ENCODE data around the gene ERC2. TPM values are rescaled to one million over a fixed set of nuclear protein-coding genes. Genes with fewer than 3 reads are reported as not detected.

Gene ERC2
- total RNA-seq, 3 donors from 2014 or later (not counting 1 experiment from before 2014, with no cell fraction given) = not detected

DNA sequence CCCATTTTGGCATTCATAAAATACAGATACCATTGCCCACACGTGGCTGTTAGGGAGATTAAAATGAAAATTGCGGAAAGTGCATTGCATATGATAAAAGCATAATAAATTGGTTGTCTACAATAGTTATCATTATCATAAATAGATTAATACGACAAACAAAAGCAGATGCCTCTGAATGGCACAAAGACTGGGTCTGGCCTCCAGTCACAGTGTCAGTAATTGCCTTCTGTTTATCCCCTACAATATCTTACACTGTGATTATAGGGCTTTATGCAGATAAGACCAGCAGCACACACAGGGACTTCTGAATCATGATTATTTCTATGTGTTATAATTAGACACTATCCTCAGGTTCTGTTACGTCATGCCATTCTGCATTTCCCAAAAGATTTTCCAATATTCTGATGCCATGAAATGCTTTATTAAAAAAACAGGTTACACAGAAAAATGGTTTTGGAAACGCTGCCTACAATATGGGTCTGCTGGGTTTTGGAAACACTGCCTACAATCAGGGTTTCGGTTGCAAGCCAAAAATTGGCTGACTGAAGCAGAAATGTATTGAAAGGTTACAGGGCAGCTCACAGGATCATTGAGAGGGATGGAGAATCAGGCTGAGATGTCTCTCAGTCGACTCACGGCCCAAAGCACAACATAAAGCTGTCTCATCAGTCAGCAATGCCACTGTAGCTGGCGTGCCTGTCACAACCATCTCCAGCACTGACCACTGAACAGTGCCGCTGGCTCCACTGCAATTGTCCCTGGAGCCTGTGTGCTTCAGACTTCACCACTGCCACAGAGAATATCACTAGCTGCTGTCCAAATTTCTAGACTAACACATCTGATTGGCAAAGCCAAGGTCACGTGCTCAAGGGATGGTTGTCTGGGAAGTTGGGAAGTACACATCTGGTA, 248.1 kb downstream of the ERC2 start:
- Mint-ChIP-seq H3K27me3 (ENCODE audit: low read depth in 2 of 2) (no peaks in the 10 kb centered on the region), H3K4me3 (no peak overlapping the region), H3K27ac (no peak overlapping the region), H3K36me3 (no peaks in the 10 kb centered on the region), H3K4me1 (no peaks in the 10 kb centered on the region), H3K9me3 (no peaks in the 10 kb centered on the region)
- Histone ChIP-seq H3K4me3 (ENCODE audit: low read length) (no peak overlapping the region), H3K36me3 (ENCODE audit: control insufficient read depth, insufficient read depth, low read length) (no peaks in the 10 kb centered on the region), H3K4me1 (ENCODE audit: control insufficient read depth, insufficient read depth, low read length) (no peaks in the 10 kb centered on the region), H3K27ac (ENCODE audit: low read length) (no peak overlapping the region), H3K27me3 (ENCODE audit: control insufficient read depth, insufficient read depth, low read length) (no peaks in the 10 kb centered on the region), H3K9me3 (ENCODE audit: control insufficient read depth, insufficient read depth, low read length) (no peaks in the 10 kb centered on the region)
- ATAC-seq (no peak), DNase-seq (no peak)
- intact Hi-C loops (cut with micrococcal nuclease) = no loop called here
- WGBS (ENCODE audit: insufficient coverage) = 80% methylated on average over 7 of the region's 11 CpGs
- no peak for TF ChIP-seq CTCF (IDR thresholded peaks at IDR 0.05)

GRCh38 chr3:56209982-56210751, 258.1 kb downstream of the ERC2 start:
- intact Hi-C loops (cut with micrococcal nuclease) = no loop called here
- no peak for ATAC-seq
- no peaks in the 10 kb centered on the region for H3K36me3 Mint-ChIP-seq
- Histone ChIP-seq H3K36me3 (ENCODE audit: control insufficient read depth, insufficient read depth, low read length) (no peaks in the 10 kb centered on the region), H3K4me3 (ENCODE audit: low read length) (no peak overlapping the region), H3K27me3 (ENCODE audit: control insufficient read depth, insufficient read depth, low read length) (no peaks in the 10 kb centered on the region), H3K9me3 (ENCODE audit: control insufficient read depth, insufficient read depth, low read length) (no peaks in the 10 kb centered on the region), H3K4me1 (ENCODE audit: control insufficient read depth, insufficient read depth, low read length) (no peaks in the 10 kb centered on the region), H3K27ac (ENCODE audit: low read length) (no peak overlapping the region)
- no peak overlapping the region for H3K4me3 Mint-ChIP-seq
- no peak for DNase-seq
- no peaks in the 10 kb centered on the region for H3K4me1 Mint-ChIP-seq
- no peak for TF ChIP-seq CTCF (IDR thresholded peaks at IDR 0.05)
- 88% methylated on average over 1 of the region's 2 CpGs for WGBS (ENCODE audit: insufficient coverage)
- peaks cover 2 to 3% of the 10 kb centered on the region in 2 donors for H3K9me3 Mint-ChIP-seq
- no peaks in the 10 kb centered on the region for H3K27me3 Mint-ChIP-seq (ENCODE audit: low read depth in 2 of 2)
- H3K27ac Mint-ChIP-seq = no peak overlapping the region

- Mint-ChIP-seq H3K9me3 (peaks cover 2 to 3% of the 10 kb centered on the region in 2 donors), H3K27me3 (ENCODE audit: low read depth in 2 of 2) (no peaks in the 10 kb centered on the region), H3K36me3 (no peaks in the 10 kb centered on the region), H3K27ac (no peak overlapping the region), H3K4me3 (no peak overlapping the region), H3K4me1 (no peaks in the 10 kb centered on the region)
- H3K4me3 ChIP-seq (ENCODE audit: low read length) = no peak overlapping the region
- H3K4me1 ChIP-seq (ENCODE audit: control insufficient read depth, insufficient read depth, low read length) = no peaks in the 10 kb centered on the region
- intact Hi-C loops (cut with micrococcal nuclease) = no loop called here
- DNase-seq (no peak), ATAC-seq (no peak)
- no peaks in the 10 kb centered on the region for H3K27me3 ChIP-seq (ENCODE audit: control insufficient read depth, insufficient read depth, low read length)
- H3K9me3 ChIP-seq (ENCODE audit: control insufficient read depth, insufficient read depth, low read length) = no peaks in the 10 kb centered on the region
- 76% methylated on average over 4 of the region's 4 CpGs for WGBS (ENCODE audit: insufficient coverage)
- no peaks in the 10 kb centered on the region for H3K36me3 ChIP-seq (ENCODE audit: control insufficient read depth, insufficient read depth, low read length)
- no peak overlapping the region for H3K27ac ChIP-seq (ENCODE audit: low read length)
- no peak for TF ChIP-seq CTCF (IDR thresholded peaks at IDR 0.05)
Measured at GRCh38 chr3:56207922-56208321, 260.3 kb downstream of the ERC2 start.

Measured in natural killer cell (primary cell).